H9 (cell line): ENCODE data around the gene RERE. TPM values are rescaled to one million over a fixed set of nuclear protein-coding genes. Genes with fewer than 3 reads are reported as not detected.

Experiments used
- DNase-seq: peaks from one replicate; pipeline ENCODE4 v3.0.0-alpha.2; 2017
- H2AFZ ChIP-seq: one replicate; pipeline ENCODE4 v1.6.1; 2013; ENCODE audit warnings: mild to moderate bottlenecking, low read length, control low read depth, moderate library complexity
- H2AK5ac ChIP-seq: 2 replicates; pipeline ENCODE4 v1.6.1; 2013; ENCODE audit warnings: low read length, control low read depth, mixed read lengths; ENCODE audit not compliant: insufficient read length
- H2BK120ac ChIP-seq: one replicate; pipeline ENCODE4 v1.6.1; 2013; ENCODE audit warnings: low read depth, mild to moderate bottlenecking, low read length, control low read depth, inconsistent platforms; ENCODE audit not compliant: poor library complexity, severe bottlenecking
- H2BK12ac ChIP-seq: 2 replicates; pipeline ENCODE4 v1.6.1; 2013; ENCODE audit warnings: low read length, control low read depth, mixed read lengths, low read depth; ENCODE audit not compliant: insufficient read length
- H2BK15ac ChIP-seq: 2 replicates; pipeline ENCODE4 v1.6.1; 2013; ENCODE audit warnings: low read depth, low read length, control low read depth
- H2BK20ac ChIP-seq: one replicate; pipeline ENCODE4 v1.6.1; 2013; ENCODE audit warnings: low read depth, mild to moderate bottlenecking, low read length, control low read depth, inconsistent platforms; ENCODE audit not compliant: poor library complexity, severe bottlenecking
- H2BK5ac ChIP-seq: 2 replicates; pipeline ENCODE4 v1.6.1; 2013; ENCODE audit warnings: low read length, control low read depth, mixed read lengths; ENCODE audit not compliant: insufficient read length
- H3K14ac ChIP-seq: 2 replicates; pipeline ENCODE4 v1.6.1; 2013; ENCODE audit warnings: low read length, control low read depth; ENCODE audit not compliant: insufficient read depth
- H3K18ac ChIP-seq: 2 replicates; pipeline ENCODE4 v1.6.1; 2013; ENCODE audit warnings: low read depth, mild to moderate bottlenecking, mixed read lengths, low read length, control low read depth; ENCODE audit not compliant: insufficient read length
- H3K23ac ChIP-seq: 2 replicates; pipeline ENCODE4 v1.6.1; 2013; ENCODE audit warnings: low read length, control low read depth, mixed read lengths, low read depth; ENCODE audit not compliant: insufficient read length
- H3K23me2 ChIP-seq: 2 replicates; pipeline ENCODE4 v1.6.1; 2013; ENCODE audit warnings: low read depth, mild to moderate bottlenecking, mixed read lengths, low read length, control low read depth; ENCODE audit not compliant: insufficient read length, poor library complexity, severe bottlenecking
- H3K27ac ChIP-seq: 2 replicates; pipeline ENCODE4 v1.5.1; 2013; ENCODE audit warnings: low read length, control low read depth, mixed read lengths, low read depth; ENCODE audit not compliant: insufficient read length
- H3K27me3 ChIP-seq: 2 replicates; pipeline ENCODE4 v1.6.1; 2013; ENCODE audit warnings: low read length, control low read depth, inconsistent platforms; ENCODE audit not compliant: insufficient read depth
- H3K4ac ChIP-seq: 2 replicates; pipeline ENCODE4 v1.6.1; 2013; ENCODE audit warnings: low read depth, mild to moderate bottlenecking, control low read depth, inconsistent platforms, low read length, moderate library complexity
- H3K4me1 ChIP-seq: 2 replicates; pipeline ENCODE4 v1.6.1; 2013; ENCODE audit warnings: low read length, control low read depth, inconsistent platforms; ENCODE audit not compliant: insufficient read depth
- H3K4me2 ChIP-seq: 2 replicates; pipeline ENCODE4 v1.6.1; 2013; ENCODE audit warnings: low read length, control low read depth, mixed read lengths; ENCODE audit not compliant: insufficient read length, insufficient read depth
- H3K56ac ChIP-seq: 2 replicates; pipeline ENCODE4 v1.6.1; 2013; ENCODE audit warnings: low read depth, mild to moderate bottlenecking, mixed read lengths, low read length, control low read depth; ENCODE audit not compliant: insufficient read length
- H3K79me1 ChIP-seq: 2 replicates; pipeline ENCODE4 v1.6.1; 2013; ENCODE audit warnings: low read depth, mild to moderate bottlenecking, moderate library complexity, low read length, control low read depth, inconsistent platforms; ENCODE audit not compliant: insufficient read depth, poor library complexity, severe bottlenecking
- H3K79me2 ChIP-seq: 2 replicates; pipeline ENCODE4 v1.6.1; 2013; ENCODE audit warnings: low read length, control low read depth, inconsistent platforms; ENCODE audit not compliant: insufficient read depth
- H3K9ac ChIP-seq: 2 replicates; pipeline ENCODE4 v1.6.1; 2013; ENCODE audit warnings: low read length, control low read depth, mixed read lengths; ENCODE audit not compliant: insufficient read length; ENCODE audit errors: extremely low read depth
- H3K9me3 ChIP-seq: one replicate; pipeline ENCODE4 v1.6.1; 2013; ENCODE audit warnings: low read depth, low read length, inconsistent platforms; ENCODE audit not compliant: control insufficient read depth
- H3T11ph ChIP-seq: one replicate; pipeline ENCODE4 v1.6.1; 2013; ENCODE audit warnings: mild to moderate bottlenecking, low read length, control low read depth, inconsistent platforms
- H4K20me1 ChIP-seq: one replicate; pipeline ENCODE4 v1.6.1; 2013; ENCODE audit not compliant: control insufficient read depth, insufficient read length, insufficient read depth
- H4K5ac ChIP-seq: 2 replicates; pipeline ENCODE4 v1.6.1; 2013; ENCODE audit warnings: low read depth, mild to moderate bottlenecking, mixed read lengths, low read length, control low read depth; ENCODE audit not compliant: insufficient read length
- H4K8ac ChIP-seq: replicated peaks from 2 replicates; pipeline ENCODE4 v1.6.1; 2013; ENCODE audit warnings: low read length, control low read depth, mixed read lengths, low read depth; ENCODE audit not compliant: insufficient read length
- H4K91ac ChIP-seq: 2 replicates; pipeline ENCODE4 v1.6.1; 2013; ENCODE audit warnings: low read depth, mild to moderate bottlenecking, moderate library complexity, mixed read lengths, low read length, control low read depth; ENCODE audit not compliant: insufficient read length
- H3K27ac Mint-ChIP-seq, 3 experiments: 2 replicates in 2 of 3; 3 replicates in 1 of 3; pipeline ENCODE4 v1.8.0; 2020 to 2021; ENCODE audit warnings: mixed read lengths in 3 of 3, mild to moderate bottlenecking in 1 of 3, moderate library complexity in 1 of 3
- H3K27me3 Mint-ChIP-seq: 2 replicates; pipeline ENCODE4 v1.8.0; 2021; ENCODE audit warnings: low read depth, mild to moderate bottlenecking, moderate library complexity, mixed read lengths
- H3K36me3 Mint-ChIP-seq, 3 experiments: 2 replicates in 2 of 3; 3 replicates in 1 of 3; pipeline ENCODE4 v1.8.0; 2020 to 2021; ENCODE audit warnings: low read depth in 3 of 3, mixed read lengths in 3 of 3; ENCODE audit not compliant: insufficient read depth in 1 of 3
- H3K4me1 Mint-ChIP-seq, 2 experiments: 2 replicates each; pipeline ENCODE4 v1.8.0; 2020; ENCODE audit warnings: mixed read lengths in 2 of 2
- H3K4me3 Mint-ChIP-seq, 2 experiments: 2 replicates in 1 of 2; 3 replicates in 1 of 2; pipeline ENCODE4 v1.8.0; 2020 to 2021; ENCODE audit warnings: mild to moderate bottlenecking in 2 of 2, mixed read lengths in 2 of 2, moderate library complexity in 1 of 2
- H3K9me3 Mint-ChIP-seq, 2 experiments: 2 replicates in 1 of 2; 3 replicates in 1 of 2; pipeline ENCODE4 v1.8.0; 2020; ENCODE audit warnings: mild to moderate bottlenecking in 2 of 2, mixed read lengths in 2 of 2, moderate library complexity in 1 of 2
- CTCF ChIP-seq: fragments of 200-600 bp; sonication (generic); conservative IDR thresholded peaks from 3 replicates; pipeline ENCODE4 v1.8.0; 2021; ENCODE audit warnings: antibody characterized with exemption, mild to moderate bottlenecking
- WGBS: extraction: QIAGEN DNeasy Blood & Tissue Kit; methylation state at CpG from one replicate; pipeline ENCODE4 v1.1.7; 2013; ENCODE audit warnings: missing lambda C conversion rate, low lambda C conversion rate, mixed read lengths; ENCODE audit not compliant: insufficient read length; ENCODE audit errors: extremely low coverage; 5-methylcytosine and 5-hydroxymethylcytosine counted together
- total RNA-seq: library from RNA; stranded (reverse); gene quantifications from 2 replicates; pipeline ENCODE4 v1.2.1, GENCODE V29; 2021

Gene RERE
- total RNA-seq, 1 experiment from 2014 or later, result 103 TPM

DNA sequence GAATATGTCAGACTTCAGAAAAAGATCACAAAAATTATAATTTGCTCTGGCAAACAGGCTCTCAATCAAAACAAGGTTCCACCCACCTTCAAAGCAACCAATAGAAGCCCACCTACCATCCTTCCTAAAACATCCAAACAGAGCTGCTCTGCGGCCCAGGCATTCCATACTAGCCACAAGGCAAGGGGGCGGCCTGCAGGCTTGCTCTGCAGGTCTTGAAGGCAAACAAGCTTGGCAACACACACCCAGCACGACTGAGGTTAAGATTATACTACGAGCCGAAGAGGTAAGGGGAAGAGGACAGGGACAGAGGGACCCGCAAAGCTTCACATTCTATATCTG, 292.3 kb downstream of the RERE start:
- H3K4me1 ChIP-seq, result peaks cover 6% of the 10 kb centered on the region; the same call in 1 of the 2 replicates
- H3K79me2 ChIP-seq, result no peaks in the 10 kb centered on the region; the same call in 1 of the 2 replicates
- H3K23me2 ChIP-seq, result no peaks in the 10 kb centered on the region
- H3K79me1 ChIP-seq, result no peaks in the 10 kb centered on the region
- no peak overlapping the region for H4K91ac ChIP-seq
- no peak overlapping the region for H2BK20ac ChIP-seq
- H3K56ac ChIP-seq, result no peak overlapping the region
- no peak overlapping the region for H3K18ac ChIP-seq
- H2AK5ac ChIP-seq, result no peak overlapping the region
- H4K8ac ChIP-seq, result no peak overlapping the region
- H3K9me3 ChIP-seq, result no peaks in the 10 kb centered on the region
- Mint-ChIP-seq H3K36me3 (peaks cover 9 to 20% (median 18%) of the 10 kb centered on the region in 3 experiments; a peak in 6 of 7 replicates), H3K27ac (no peak overlapping the region), H3K27me3 (no peaks in the 10 kb centered on the region), H3K4me1 (peaks cover 7 to 9% of the 10 kb centered on the region in 2 experiments), H3K9me3 (no peaks in the 10 kb centered on the region; a peak in 1 of 5 replicates), H3K4me3 (no peak overlapping the region)
- no CpG with 5 or more reads among the region's 6 CpGs for WGBS
- peak overlapping the region; percentile 4 for H3K27ac ChIP-seq
- H3K4ac ChIP-seq, result no peak overlapping the region
- no peak overlapping the region for H4K5ac ChIP-seq
- no peak overlapping the region for H3K9ac ChIP-seq
- no peak overlapping the region for H2BK5ac ChIP-seq
- H2BK15ac ChIP-seq, result no peak overlapping the region
- H2BK12ac ChIP-seq, result no peak overlapping the region
- H2AFZ ChIP-seq, result no peak overlapping the region
- no peak overlapping the region for H3K14ac ChIP-seq
- peak; percentile 70 for DNase-seq
- no peak overlapping the region for H2BK120ac ChIP-seq
- no peak for TF ChIP-seq CTCF
- no peaks in the 10 kb centered on the region for H3K27me3 ChIP-seq
- no peak overlapping the region for H3T11ph ChIP-seq
- H3K23ac ChIP-seq, result no peak overlapping the region
- no peaks in the 10 kb centered on the region for H4K20me1 ChIP-seq
- no peak overlapping the region for H3K4me2 ChIP-seq
